ENCODE data around the gene PYGM. TPM values are rescaled to one million over a fixed set of nuclear protein-coding genes. Genes with fewer than 3 reads are reported as not detected.
A peak's percentile ranks its signal among the peaks of the same experiment; 100 is the strongest.

The PYGM gene
- polyA plus RNA-seq, 1 experiment, result 0.14 TPM

DNA sequence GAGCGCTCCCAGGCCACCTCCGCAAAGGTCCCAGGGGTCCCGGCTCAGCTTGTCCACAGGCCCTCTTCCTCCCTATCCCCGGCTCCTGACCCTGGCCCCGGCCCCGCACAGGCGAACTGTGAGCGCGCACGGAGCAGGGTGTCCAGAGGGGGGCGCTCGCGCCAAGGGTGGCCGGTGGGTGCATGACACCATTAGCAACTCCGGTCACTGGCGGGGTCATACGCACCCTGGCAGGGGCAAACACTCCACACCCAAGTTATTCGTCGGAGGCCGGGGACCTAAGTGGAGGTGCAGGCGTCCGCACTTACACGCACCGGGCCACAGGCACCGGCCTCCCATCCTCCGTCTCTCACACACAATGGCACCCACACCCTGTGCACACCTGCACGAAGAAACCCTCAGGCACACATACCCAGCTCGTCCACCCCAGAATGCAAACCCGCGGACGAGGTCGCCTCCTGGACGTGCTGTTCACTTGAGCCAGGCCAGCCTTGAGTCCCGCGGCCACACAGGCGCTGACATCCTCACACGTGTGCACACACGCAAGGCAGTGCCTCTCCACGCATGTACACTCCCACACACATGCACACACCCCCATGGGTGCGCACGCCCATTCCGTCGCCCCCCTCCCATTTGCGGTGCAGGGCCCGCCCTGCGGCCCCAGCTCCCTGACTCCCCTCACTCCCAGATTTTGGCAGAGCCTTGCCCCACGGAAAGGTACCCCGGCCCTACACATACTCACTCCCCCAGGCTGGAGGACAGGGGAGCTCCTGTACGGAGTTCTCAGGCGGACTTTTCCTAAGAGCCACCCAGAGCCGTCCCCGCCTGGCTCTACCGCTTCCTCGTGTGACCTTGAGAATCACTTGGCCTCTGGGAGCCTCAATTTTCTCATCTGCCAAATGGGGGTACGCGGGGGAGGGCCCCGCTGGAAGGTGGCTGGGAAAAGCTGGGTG lies 15.9 kb downstream of the PYGM start, which contains the start of gene RASGRP2:
TSS of gene RASGRP2 (minus strand) at position 552 of the 953 bp plus-strand sequence. CDS start 1,276 bp downstream, outside the sequence.
- peaks cover 66% of the 10 kb centered on the region for H3K27me3 ChIP-seq (ENCODE audit: control insufficient read depth, insufficient read depth, low read length)
- TF ChIP-seq CTCF (IDR thresholded peaks at IDR 0.05; ENCODE audit: low read depth, low read length), result peak; percentile 53
- H3K27ac ChIP-seq (ENCODE audit: low read depth, low read length), result no peak within 1 kb of the TSS
- H3K9me3 ChIP-seq (ENCODE audit: control insufficient read depth, insufficient read depth, low read length), result peaks cover 4% of the 10 kb centered on the region; the same call in 1 of the 2 replicates
- ChIA-PET POLR2A (interaction anchor here (0.6 kb wide), 1 partner anchor 31 kb away, joined by 4 read pairs; no protein-coding TSS in a partner anchor), CTCF (interaction anchor here (0.5 to 3.4 kb wide), 3 partner anchors 9 to 56 kb away, joined by 3 to 14 read pairs (median 4); no protein-coding TSS in a partner anchor)
- DNase-seq (ENCODE audit: low read depth, low spot score), result no peak
- H3K4me3 ChIP-seq (ENCODE audit: low read depth, low read length), result peak within 1 kb of the TSS; percentile 8; the same call in 1 of the 2 replicates

GRCh38 chr11:64742889-64743590 lies 16.7 kb downstream of the PYGM start:
- Histone ChIP-seq H3K9me3 (ENCODE audit: control insufficient read depth, insufficient read depth, low read length) (peaks cover 4% of the 10 kb centered on the region; the same call in 1 of the 2 replicates), H3K4me3 (ENCODE audit: low read depth, low read length) (peak overlapping the region; percentile 50), H3K27ac (ENCODE audit: low read depth, low read length) (no peak overlapping the region), H3K27me3 (ENCODE audit: control insufficient read depth, insufficient read depth, low read length) (peaks cover 66% of the 10 kb centered on the region)
- peak; percentile 73 for TF ChIP-seq CTCF (IDR thresholded peaks at IDR 0.05; ENCODE audit: low read depth, low read length)
- POLR2A ChIA-PET, result no interaction called here
- DNase-seq (ENCODE audit: low read depth, low spot score), result no peak
- CTCF ChIA-PET, result interaction anchor here (0.5 to 3.4 kb wide), 6 partner anchors 10 to 55 kb away, joined by 3 to 14 read pairs (median 4); no protein-coding TSS in a partner anchor

DNA sequence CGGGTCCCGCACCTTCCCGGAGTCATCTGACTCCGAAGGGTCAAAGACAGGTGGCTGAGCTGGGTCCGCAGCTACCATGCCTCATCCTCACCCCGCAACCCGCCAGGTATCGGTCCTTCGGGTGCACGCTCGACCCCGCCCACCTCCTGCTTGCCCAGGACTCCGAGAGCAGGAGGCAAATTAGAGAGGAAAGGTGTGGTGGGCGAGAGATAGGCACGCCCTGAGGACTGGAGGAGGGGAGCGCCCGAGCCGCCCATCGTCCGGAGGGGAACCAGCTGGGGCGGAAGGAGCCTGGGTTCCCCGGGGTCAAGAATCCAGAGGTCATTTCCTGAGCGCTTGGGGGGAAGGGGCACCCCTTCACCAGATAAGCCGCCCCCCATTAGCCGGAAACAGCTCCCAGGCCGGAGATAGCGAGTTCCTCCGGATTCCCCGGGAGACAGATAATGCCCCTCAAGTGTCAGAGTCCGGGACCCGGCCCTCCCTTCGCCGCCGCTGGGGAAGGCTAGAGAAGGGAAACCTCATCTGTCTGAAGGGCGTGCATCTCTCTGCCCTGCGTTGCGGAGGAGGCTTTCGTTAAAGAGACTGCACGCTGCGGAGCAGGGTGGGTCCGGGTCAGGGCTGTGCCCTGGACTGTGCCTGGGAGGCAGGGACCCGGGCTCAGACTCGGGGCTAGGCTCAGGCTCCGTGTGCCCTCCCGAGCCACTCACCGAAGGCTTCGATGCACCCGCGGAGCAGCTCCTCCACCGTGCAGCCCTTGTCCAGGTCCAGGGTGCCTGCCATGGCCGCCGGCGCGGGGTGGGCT lies 17.5 kb downstream of the PYGM start:
- ChIA-PET CTCF (interaction anchor here (0.7 to 3.4 kb wide), 6 partner anchors 9 to 54 kb away, joined by 3 to 14 read pairs (median 4); no protein-coding TSS in a partner anchor), POLR2A (no interaction called here)
- Histone ChIP-seq H3K4me3 (ENCODE audit: low read depth, low read length) (peak overlapping the region; percentile 50), H3K27ac (ENCODE audit: low read depth, low read length) (no peak overlapping the region), H3K27me3 (ENCODE audit: control insufficient read depth, insufficient read depth, low read length) (peaks cover 66% of the 10 kb centered on the region), H3K9me3 (ENCODE audit: control insufficient read depth, insufficient read depth, low read length) (peaks cover 4% of the 10 kb centered on the region; the same call in 1 of the 2 replicates)
- no peak for TF ChIP-seq CTCF (IDR thresholded peaks at IDR 0.05; ENCODE audit: low read depth, low read length)
- DNase-seq (ENCODE audit: low read depth, low spot score), result no peak

GRCh38 chr11:64741375-64742086 lies 18.2 kb downstream of the PYGM start:
- POLR2A ChIA-PET, result no interaction called here
- DNase-seq (ENCODE audit: low read depth, low spot score), result no peak
- no peak for TF ChIP-seq CTCF (IDR thresholded peaks at IDR 0.05; ENCODE audit: low read depth, low read length)
- H3K9me3 ChIP-seq (ENCODE audit: control insufficient read depth, insufficient read depth, low read length), result peaks cover 4% of the 10 kb centered on the region; the same call in 1 of the 2 replicates
- H3K27ac ChIP-seq (ENCODE audit: low read depth, low read length), result no peak overlapping the region
- H3K4me3 ChIP-seq (ENCODE audit: low read depth, low read length), result no peak overlapping the region
- CTCF ChIA-PET, result interaction anchor here (0.9 to 3.4 kb wide), 4 partner anchors 8 to 53 kb away, joined by 3 to 14 read pairs (median 3); no protein-coding TSS in a partner anchor
- peaks cover 69% of the 10 kb centered on the region for H3K27me3 ChIP-seq (ENCODE audit: control insufficient read depth, insufficient read depth, low read length)
